GM12878 (cell line): ENCODE measurements around the gene ADGRD1.

Experiments
- CEBPZ ChIP-seq: fragments of 150-350 bp; IDR thresholded peaks from 2 replicates; pipeline ENCODE4 v1.6.1; 2016; ENCODE audit warnings: low read depth, low read length
- CTCF ChIP-seq, 3 experiments: IDR thresholded peaks in 2 of 3; conservative IDR thresholded peaks in 1 of 3; 2 replicates each; pipeline ENCODE4 v1.5.1; 2011; ENCODE audit warnings: low read depth in 3 of 3, low read length in 3 of 3, mild to moderate bottlenecking in 3 of 3, control low read depth in 2 of 3, moderate library complexity in 2 of 3, inconsistent platforms in 1 of 3, mixed read lengths in 1 of 3; ENCODE audit not compliant: control insufficient read depth in 2 of 3, insufficient read depth in 1 of 3; ENCODE audit errors: extremely low read depth in 1 of 3
- NR2C2 ChIP-seq: IDR thresholded peaks from 2 replicates; pipeline ENCODE4 v1.6.1; 2011; ENCODE audit warnings: borderline replicate concordance, low read depth; ENCODE audit not compliant: control insufficient read depth, insufficient read length

- TF ChIP-seq NR2C2 = no peak
- TF ChIP-seq CTCF (IDR thresholded peaks at IDR 0.05 in 2 of 3, conservative IDR thresholded peaks at IDR 0.05 in 1 of 3; ENCODE audit: control insufficient read depth in 2 of 3, extremely low read depth in 1 of 3, insufficient read depth in 1 of 3, low read depth in 3 of 3, low read length in 3 of 3) = no peak
- no peak for TF ChIP-seq CEBPZ
Observed at GRCh38 chr12:131034631-131035244, 81.0 kb downstream of the ADGRD1 start.
